Activated effector memory CD4-positive, alpha-beta T cell treated with anti-CD3 and anti-CD28 coated beads, Interleukin-2, amount 50 U/mL, for 16 hours (primary cell): ENCODE data around the gene PTPRE.

ENCODE experiments used
- DNase-seq: peaks from one replicate; pipeline ENCODE4 v3.0.0-alpha.2; 2020

PTPRE gene

GRCh38 chr10:127909716-127910463 lies 3.0 kb downstream of the PTPRE start:
- DNase-seq = no peak

- no peak for DNase-seq
These were observed 3.5 kb downstream of the PTPRE start for GRCh38 chr10:127910464-127910770.

GRCh38 chr10:127911218-127911866 lies 4.4 kb downstream of the PTPRE start:
- no peak for DNase-seq

GRCh38 chr10:127911867-127912257 lies 5.0 kb downstream of the PTPRE start:
- no peak for DNase-seq

- DNase-seq = no peak
These were observed 5.9 kb downstream of the PTPRE start for GRCh38 chr10:127912607-127913367.

GRCh38 chr10:127913368-127913759 lies 6.5 kb downstream of the PTPRE start:
- DNase-seq = no peak

- DNase-seq = no peak
These were observed 8.4 kb downstream of the PTPRE start for GRCh38 chr10:127915324-127915723.

- no peak for DNase-seq
These were observed 9.9 kb downstream of the PTPRE start for GRCh38 chr10:127916826-127917225.

- no peak for DNase-seq
These were observed 11.7 kb downstream of the PTPRE start for GRCh38 chr10:127918572-127918971.

- no peak for DNase-seq
These were observed 12.7 kb downstream of the PTPRE start for GRCh38 chr10:127919418-127920271.

GRCh38 chr10:127920306-127921074 lies 13.6 kb downstream of the PTPRE start:
- DNase-seq = no peak

- DNase-seq = no peak
These were observed 14.3 kb downstream of the PTPRE start for GRCh38 chr10:127921075-127921752.

- DNase-seq = no peak
These were observed 14.8 kb downstream of the PTPRE start for GRCh38 chr10:127921753-127922145.

- no peak for DNase-seq
These were observed 15.3 kb downstream of the PTPRE start for GRCh38 chr10:127922206-127922605.

- no peak for DNase-seq
These were observed 15.9 kb downstream of the PTPRE start for GRCh38 chr10:127922675-127923366.

- no peak for DNase-seq
These were observed 16.7 kb downstream of the PTPRE start for GRCh38 chr10:127923646-127924045.

GRCh38 chr10:127925471-127926207 lies 18.7 kb downstream of the PTPRE start:
- DNase-seq = no peak

GRCh38 chr10:127926455-127926854 lies 19.6 kb downstream of the PTPRE start:
- no peak for DNase-seq

GRCh38 chr10:127928021-127928806 lies 21.3 kb downstream of the PTPRE start:
- no peak for DNase-seq
